ENCODE results near the gene CDK6.

Gene CDK6

GRCh38 chr7:92723943-92724342, 112.4 kb downstream of the CDK6 start:
- no peak for TF ChIP-seq CTCF (IDR thresholded peaks at IDR 0.05; ENCODE audit: extremely low read depth, missing control alignments)
- DNase-seq (ENCODE audit: low spot score): no peak

- no peak for TF ChIP-seq CTCF (IDR thresholded peaks at IDR 0.05; ENCODE audit: extremely low read depth, missing control alignments)
- DNase-seq (ENCODE audit: low spot score): no peak
Measured at GRCh38 chr7:92723205-92723604, 113.2 kb downstream of the CDK6 start.

GRCh38 chr7:92722541-92722940, 113.8 kb downstream of the CDK6 start:
- DNase-seq (ENCODE audit: low spot score): no peak
- TF ChIP-seq CTCF (IDR thresholded peaks at IDR 0.05; ENCODE audit: extremely low read depth, missing control alignments): no peak

GRCh38 chr7:92720604-92721350, 115.6 kb downstream of the CDK6 start:
- peak; percentile 19 for DNase-seq (ENCODE audit: low spot score)
- no peak for TF ChIP-seq CTCF (IDR thresholded peaks at IDR 0.05; ENCODE audit: extremely low read depth, missing control alignments)

- peak; percentile 58 for DNase-seq (ENCODE audit: low spot score)
- TF ChIP-seq CTCF (IDR thresholded peaks at IDR 0.05; ENCODE audit: extremely low read depth, missing control alignments): no peak
Measured at GRCh38 chr7:92717993-92718716, 118.2 kb downstream of the CDK6 start.

- no peak for TF ChIP-seq CTCF (IDR thresholded peaks at IDR 0.05; ENCODE audit: extremely low read depth, missing control alignments)
- DNase-seq (ENCODE audit: low spot score): no peak
Measured at GRCh38 chr7:92717623-92717992, 118.8 kb downstream of the CDK6 start.

- TF ChIP-seq CTCF (IDR thresholded peaks at IDR 0.05; ENCODE audit: extremely low read depth, missing control alignments): no peak
- no peak for DNase-seq (ENCODE audit: low spot score)
Measured at GRCh38 chr7:92716825-92717580, 119.4 kb downstream of the CDK6 start.

All from GM20000 (cell line).